Measurements from ENCODE around the gene GRIN2C. TPM values are rescaled to one million over a fixed set of nuclear protein-coding genes. Genes with fewer than 3 reads are reported as not detected.

The GRIN2C gene
- total and polyA plus RNA-seq, 2 of the 4 experiments (the other 2 are of a cell fraction), result 0.22 TPM; not detected in 1

DNA sequence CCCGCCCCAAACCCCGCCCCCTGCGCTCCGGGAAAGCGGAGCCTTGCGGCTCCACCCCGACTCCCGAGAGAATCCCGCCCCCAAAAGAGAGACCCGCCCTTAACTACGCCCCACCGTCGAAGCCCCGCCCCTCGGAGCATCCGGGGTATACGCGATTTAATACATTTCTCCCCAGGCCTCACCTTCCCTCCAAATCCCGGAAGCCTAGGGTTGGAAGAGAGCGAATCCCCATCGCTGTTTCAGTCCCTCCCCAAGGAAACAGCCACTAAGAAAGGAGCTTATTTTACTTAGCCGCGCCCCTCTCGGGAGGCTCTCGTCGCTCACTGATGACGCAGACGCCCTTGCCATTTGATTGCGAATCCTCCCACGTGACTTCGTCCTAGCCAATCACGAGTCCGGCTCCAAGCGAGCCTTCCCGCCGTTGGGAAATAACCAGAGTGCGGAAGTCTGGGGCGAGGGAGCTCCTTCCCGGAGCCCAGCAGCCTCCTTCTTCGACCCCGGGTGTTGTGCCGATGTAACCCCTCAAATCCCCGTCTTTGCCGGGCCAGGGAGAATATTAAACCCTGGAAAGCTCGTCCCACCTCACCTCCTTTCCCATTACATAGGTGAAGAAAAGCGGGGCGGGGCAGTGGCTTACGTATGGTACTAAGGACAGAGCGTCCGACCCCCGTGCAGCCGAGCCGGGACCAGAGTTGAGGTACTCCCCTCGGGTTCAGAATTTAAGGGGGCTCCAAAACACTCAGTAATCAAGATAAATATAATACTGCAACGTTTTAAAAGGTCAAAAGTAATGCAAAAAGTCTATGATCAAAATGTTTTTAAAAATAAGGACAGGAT, 13.6 kb upstream of the GRIN2C start (continued):
- no peak for TF ChIP-seq RFX5 (IDR thresholded peaks at IDR 0.05; ENCODE audit: low read depth, low read length)
- no peak for TF ChIP-seq NFE2L2 (IDR thresholded peaks at IDR 0.05; ENCODE audit: low read depth, low read length)
- no peak for TF ChIP-seq MXI1 (IDR thresholded peaks at IDR 0.05; ENCODE audit: borderline replicate concordance, low read depth, low read length)

All from IMR-90 (cell line).